Aorta (tissue), 5 donors: ENCODE data around the gene OPTC. TPM values are rescaled to one million over a fixed set of nuclear protein-coding genes. Genes with fewer than 3 reads are reported as not detected.

Source experiments
- ATAC-seq: fragments of 200-7000 bp; cut with Tn5 transposase; one replicate; pipeline ENCODE4 v1.9.1; 2022; ENCODE audit warnings: moderate library complexity; ENCODE audit not compliant: low FRiP score
- DNase-seq, 2 donors: peaks; one replicate each; pipeline ENCODE4 v3.0.0-alpha.2; 2020
- H3K27ac ChIP-seq, 2 donors: one replicate each; pipeline ENCODE4 v1.5.1; 2013; ENCODE audit warnings: low read length in 2 of 2, mild to moderate bottlenecking in 2 of 2, moderate library complexity in 2 of 2, control low read depth in 1 of 2, inconsistent platforms in 1 of 2, low read depth in 1 of 2
- H3K27me3 ChIP-seq, 2 donors: one replicate each; pipeline ENCODE4 v1.6.1; 2013; ENCODE audit warnings: control low read depth in 1 of 2, low read length in 1 of 2, mild to moderate bottlenecking in 1 of 2, moderate library complexity in 1 of 2; ENCODE audit not compliant: insufficient read depth in 2 of 2, control insufficient read depth in 1 of 2
- H3K36me3 ChIP-seq, 2 donors: one replicate each; pipeline ENCODE4 v1.6.1; 2013; ENCODE audit warnings: control low read depth in 1 of 2, low read length in 1 of 2, mild to moderate bottlenecking in 1 of 2; ENCODE audit not compliant: insufficient read depth in 2 of 2, control insufficient read depth in 1 of 2
- H3K4me1 ChIP-seq, 2 donors: one replicate each; pipeline ENCODE4 v1.6.1; 2013; ENCODE audit warnings: low read length in 2 of 2, control low read depth in 1 of 2, mild to moderate bottlenecking in 1 of 2, moderate library complexity in 1 of 2; ENCODE audit not compliant: insufficient read depth in 2 of 2, control insufficient read depth in 1 of 2
- H3K4me3 ChIP-seq, 2 donors: one replicate each; pipeline ENCODE4 v1.5.1; 2013; ENCODE audit warnings: low read length in 2 of 2, control low read depth in 1 of 2, mild to moderate bottlenecking in 1 of 2
- H3K9me3 ChIP-seq: one replicate; pipeline ENCODE4 v1.6.1; 2013; ENCODE audit warnings: mild to moderate bottlenecking, low read length; ENCODE audit not compliant: control insufficient read depth
- WGBS, 2 donors: extraction: QIAGEN DNeasy Blood & Tissue Kit; methylation state at CpG; one replicate each; pipeline ENCODE4 v1.1.7; 2013; 5-methylcytosine and 5-hydroxymethylcytosine counted together
- intact Hi-C, 2 donors: fragments of 100-400 bp; cut with DNase I; formaldehyde crosslinking; loops; one replicate each; pipeline versions ENCODE4 v1.14.2 to v1.15.0; 2022
- polyA plus RNA-seq, 2 donors: library from polyadenylated mRNA; stranded (reverse); fragments of 200-250 nt; gene quantifications; one replicate each; pipeline ENCODE4 v1.2.3, GENCODE V29; 2013
- total RNA-seq, 2 donors: library from RNA; stranded (reverse); fragmentation: NEBNext Ultra II Directional; extraction: Animal tissue kit (Norgen Biotek cat#: 25700); gene quantifications; one replicate each; pipeline ENCODE4 v1.2.1, GENCODE V29; 2021
- donor health status: healthy with polysubstance abuse.
- donor health status: Bipolar disorder and iron deficiency.
- donor health status: DM: no; HTN: no; CAD: no.
- donor health status: DM: no; HTN: no; CAD: no.
- donor health status: DM: yes; HTN: yes; CAD: no.

Gene OPTC
- total and polyA plus RNA-seq, 4 donors = 0.56 TPM; not detected in 3

DNA sequence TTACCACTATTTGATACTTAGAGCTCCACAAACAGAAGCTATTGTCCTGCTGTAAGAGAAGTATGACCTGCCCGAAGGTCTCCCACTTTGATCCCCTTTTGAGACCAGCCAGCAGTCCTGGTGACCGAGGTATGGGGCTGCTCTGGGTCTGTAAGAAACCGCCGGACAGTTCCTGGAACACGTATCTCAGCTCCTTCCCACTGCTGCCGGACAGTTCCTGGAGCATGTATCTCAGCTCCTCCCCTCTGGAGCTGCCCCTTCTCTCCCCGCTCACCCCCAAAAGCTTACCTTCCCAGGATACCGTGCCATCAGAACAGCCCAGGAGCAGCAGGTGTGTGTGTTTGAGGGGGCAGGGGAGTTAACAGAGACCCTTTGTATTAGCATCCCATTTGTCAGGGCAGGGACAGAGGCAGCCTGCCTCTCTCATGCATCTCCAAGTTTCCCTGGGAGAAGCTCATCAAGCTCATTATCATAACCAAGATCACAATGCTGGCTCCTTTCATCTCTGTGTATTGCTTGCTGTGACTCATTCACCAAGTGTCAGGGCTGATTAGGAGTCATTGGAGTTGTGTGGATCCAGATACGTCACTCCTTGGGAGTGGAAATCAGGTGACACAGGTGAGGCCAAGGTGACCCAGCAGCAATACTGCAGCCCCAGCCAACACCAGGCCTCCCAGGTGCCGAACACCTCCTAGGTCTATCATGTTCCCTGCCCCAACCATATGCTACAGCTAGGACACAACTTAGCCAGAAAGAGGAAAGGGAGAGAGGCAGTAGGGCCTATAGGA is 25.3 kb downstream of the OPTC start:
- ATAC-seq (no peak), DNase-seq (peak in 1 of 2 donors; percentile 33)
- Histone ChIP-seq H3K4me3 (no peak overlapping the region), H3K27me3 (no peaks in the 10 kb centered on the region), H3K27ac (no peak overlapping the region), H3K36me3 (no peaks in the 10 kb centered on the region), H3K4me1 (no peaks in the 10 kb centered on the region), H3K9me3 (no peaks in the 10 kb centered on the region)
- 94 to 95% methylated on average over 10 of the region's 10 CpGs for whole genome bisulfite sequencing, 2 donors
- intact Hi-C loops = no loop called here

DNA sequence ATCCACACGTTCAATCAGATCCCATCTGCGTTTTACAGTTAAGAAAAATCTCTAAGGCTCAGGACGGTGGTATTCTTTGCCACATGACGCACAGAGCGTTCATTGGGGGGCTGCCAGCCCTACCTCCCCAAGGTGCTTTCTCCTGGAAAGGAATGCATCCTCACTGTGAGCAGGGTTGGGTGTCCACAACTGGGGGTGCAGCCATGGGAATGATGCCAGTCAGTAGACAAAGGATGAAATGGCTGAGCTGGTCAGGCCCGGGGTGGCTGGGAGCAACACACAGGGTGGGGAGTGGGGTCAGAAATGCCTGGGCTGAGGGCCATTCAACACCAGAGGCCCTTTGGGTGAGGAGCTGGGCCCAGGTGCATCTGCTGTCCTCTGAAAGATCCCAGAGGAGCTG is 25.9 kb downstream of the OPTC start:
- Histone ChIP-seq H3K4me3 (no peak overlapping the region), H3K4me1 (no peaks in the 10 kb centered on the region), H3K27ac (no peak overlapping the region), H3K9me3 (no peaks in the 10 kb centered on the region), H3K27me3 (no peaks in the 10 kb centered on the region), H3K36me3 (no peaks in the 10 kb centered on the region)
- DNase-seq (peak in 1 of 2 donors; percentile 61), ATAC-seq (no peak)
- intact Hi-C loops = no loop called here
- WGBS, 2 donors = 90 to 91% methylated on average over 6 of the region's 6 CpGs

DNA sequence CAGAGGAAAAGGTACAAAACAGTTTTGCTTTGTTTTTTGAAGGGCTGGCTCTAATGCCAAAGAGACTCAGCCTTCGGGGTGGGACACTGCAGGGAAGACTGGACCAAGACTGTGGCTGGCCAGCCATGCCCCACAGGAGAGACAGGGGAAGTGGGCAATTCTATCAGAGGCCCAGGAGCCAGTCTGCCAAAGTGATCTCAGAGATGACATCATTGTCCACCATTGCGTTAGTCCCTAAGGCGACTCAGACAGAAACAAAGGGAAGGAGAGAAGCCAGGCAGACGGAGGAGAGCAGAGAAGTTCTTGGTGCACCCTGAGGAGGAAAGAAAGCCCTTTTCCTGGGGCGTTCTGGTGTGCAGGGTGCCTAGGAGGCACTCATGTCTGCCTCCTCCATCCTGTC is 26.4 kb downstream of the OPTC start:
- ATAC-seq (no peak), DNase-seq (peak in 1 of 2 donors; percentile 59)
- Histone ChIP-seq H3K27ac (no peak overlapping the region), H3K4me3 (no peak overlapping the region), H3K4me1 (no peaks in the 10 kb centered on the region), H3K9me3 (no peaks in the 10 kb centered on the region), H3K27me3 (no peaks in the 10 kb centered on the region), H3K36me3 (no peaks in the 10 kb centered on the region)
- intact Hi-C loops = no loop called here
- 18 to 23% methylated on average over 5 of the region's 5 CpGs for WGBS, 2 donors

DNA sequence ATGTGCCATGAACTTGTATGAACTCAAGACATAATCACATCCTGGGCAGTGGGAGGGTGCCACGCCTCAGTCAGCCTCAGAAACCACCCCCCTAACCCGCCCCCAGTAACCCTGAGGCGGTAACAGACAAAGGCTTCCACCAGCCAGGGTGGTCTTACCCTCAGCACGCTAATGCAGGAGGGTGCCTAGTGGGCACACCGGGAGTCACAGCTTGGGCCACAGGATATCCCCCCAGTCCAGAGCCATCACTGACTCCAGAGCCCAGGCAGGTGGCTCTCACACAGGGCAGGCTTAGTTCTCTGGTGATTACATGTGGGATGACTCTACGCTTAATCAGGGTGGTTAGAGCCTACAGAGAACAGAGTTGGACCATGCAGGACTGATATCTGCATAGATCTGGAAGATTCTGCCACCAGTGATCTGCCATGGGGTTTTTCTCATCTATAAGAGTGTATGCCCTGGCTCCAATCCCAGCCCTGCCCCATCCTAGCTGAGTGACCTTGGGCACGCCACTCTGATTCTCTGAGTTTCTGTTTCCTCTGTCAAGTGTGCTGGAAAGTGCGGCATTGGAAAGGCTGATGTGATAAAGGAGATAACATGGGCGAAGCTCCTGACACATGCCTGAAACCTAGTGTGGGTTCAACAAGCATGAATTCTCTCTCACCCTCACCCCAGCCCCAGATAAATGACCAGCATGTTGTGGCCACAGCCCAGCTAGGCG is 27.3 kb downstream of the OPTC start:
- Histone ChIP-seq H3K27ac (no peak overlapping the region), H3K4me1 (no peaks in the 10 kb centered on the region), H3K36me3 (no peaks in the 10 kb centered on the region), H3K27me3 (no peaks in the 10 kb centered on the region), H3K4me3 (no peak overlapping the region), H3K9me3 (no peaks in the 10 kb centered on the region)
- intact Hi-C loops = no loop called here
- no peak for DNase-seq
- no peak for ATAC-seq
- WGBS, 2 donors = 72 to 82% methylated on average over 10 of the region's 10 CpGs

DNA sequence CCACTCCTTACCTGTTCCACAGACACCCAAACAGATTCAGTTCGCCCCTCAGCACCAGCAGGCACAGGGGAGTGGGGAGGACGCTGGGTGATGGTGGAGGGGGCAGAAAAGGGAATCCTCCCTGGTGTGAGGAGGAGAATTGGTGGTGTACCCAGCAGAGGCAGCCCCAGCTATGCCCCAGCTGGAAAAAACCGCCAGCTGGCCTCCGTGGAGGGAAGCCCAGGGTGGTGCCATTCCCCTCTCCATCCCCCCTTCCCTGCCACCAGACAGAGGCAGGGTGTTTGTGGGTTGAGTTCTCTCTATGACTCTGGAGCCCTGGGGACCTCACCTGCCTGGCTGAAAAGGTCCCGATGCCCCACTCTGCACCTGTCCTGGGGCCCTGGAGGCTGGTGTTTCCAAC is 27.9 kb downstream of the OPTC start:
- no peak overlapping the region for H3K4me3 ChIP-seq
- 69 to 88% methylated on average over 4 to 5 of the region's 5 CpGs for WGBS, 2 donors
- no peak overlapping the region for H3K27ac ChIP-seq
- H3K27me3 ChIP-seq = no peaks in the 10 kb centered on the region
- ATAC-seq = no peak
- H3K4me1 ChIP-seq = no peaks in the 10 kb centered on the region
- intact Hi-C loops = no loop called here
- no peaks in the 10 kb centered on the region for H3K9me3 ChIP-seq
- DNase-seq = no peak
- no peaks in the 10 kb centered on the region for H3K36me3 ChIP-seq

DNA sequence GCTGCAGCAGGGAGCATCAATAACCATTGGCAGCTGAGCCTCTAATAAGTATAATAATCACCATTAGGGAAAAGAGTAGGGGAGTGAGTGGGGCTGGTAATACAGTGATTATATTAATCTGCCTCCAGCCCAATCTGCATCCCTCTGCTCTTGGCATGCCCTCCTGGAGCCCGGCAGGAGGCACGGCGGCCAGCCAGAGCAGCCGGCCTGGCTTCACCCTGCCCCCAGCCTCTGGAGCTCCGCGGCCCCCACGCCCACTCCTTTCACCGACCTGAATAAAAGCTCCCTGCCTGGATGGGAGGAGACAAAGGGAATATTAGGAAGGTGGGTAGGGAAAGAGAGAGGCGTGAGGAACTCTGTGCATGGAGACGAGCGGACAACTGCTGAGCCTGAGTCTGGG is 28.3 kb downstream of the OPTC start:
- DNase-seq = no peak
- 19 to 24% methylated on average over 11 of the region's 11 CpGs for WGBS, 2 donors
- Histone ChIP-seq H3K27me3 (no peaks in the 10 kb centered on the region), H3K4me1 (no peaks in the 10 kb centered on the region), H3K36me3 (no peaks in the 10 kb centered on the region), H3K4me3 (no peak overlapping the region), H3K27ac (no peak overlapping the region), H3K9me3 (no peaks in the 10 kb centered on the region)
- intact Hi-C loops = no loop called here
- no peak for ATAC-seq

DNA sequence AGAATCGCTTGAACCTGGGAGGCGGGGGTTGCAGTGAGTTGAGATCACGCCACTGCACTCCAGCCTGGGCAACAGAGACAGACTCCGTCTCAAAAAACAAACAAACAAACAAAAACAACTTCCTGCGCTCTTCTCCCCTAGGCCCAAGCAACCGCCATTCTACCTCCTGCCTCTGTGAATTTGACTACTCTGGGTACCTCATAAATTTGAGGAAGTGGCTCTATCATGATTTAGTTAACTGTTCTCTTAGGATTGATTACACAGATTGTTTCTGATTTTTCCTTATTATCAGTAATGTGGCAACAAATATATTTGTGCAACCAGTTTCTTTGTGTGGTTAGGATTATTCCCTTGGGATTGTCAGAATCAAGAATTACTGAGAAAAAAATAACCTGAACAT is 29.7 kb downstream of the OPTC start:
- no peaks in the 10 kb centered on the region for H3K36me3 ChIP-seq
- DNase-seq = no peak
- intact Hi-C loops = no loop called here
- H3K27me3 ChIP-seq = no peaks in the 10 kb centered on the region
- H3K4me3 ChIP-seq = no peak overlapping the region
- no peak overlapping the region for H3K27ac ChIP-seq
- no peak for ATAC-seq
- H3K4me1 ChIP-seq = no peaks in the 10 kb centered on the region
- WGBS, 2 donors = 93% methylated on average over 6 of the region's 6 CpGs
- H3K9me3 ChIP-seq = no peaks in the 10 kb centered on the region

DNA sequence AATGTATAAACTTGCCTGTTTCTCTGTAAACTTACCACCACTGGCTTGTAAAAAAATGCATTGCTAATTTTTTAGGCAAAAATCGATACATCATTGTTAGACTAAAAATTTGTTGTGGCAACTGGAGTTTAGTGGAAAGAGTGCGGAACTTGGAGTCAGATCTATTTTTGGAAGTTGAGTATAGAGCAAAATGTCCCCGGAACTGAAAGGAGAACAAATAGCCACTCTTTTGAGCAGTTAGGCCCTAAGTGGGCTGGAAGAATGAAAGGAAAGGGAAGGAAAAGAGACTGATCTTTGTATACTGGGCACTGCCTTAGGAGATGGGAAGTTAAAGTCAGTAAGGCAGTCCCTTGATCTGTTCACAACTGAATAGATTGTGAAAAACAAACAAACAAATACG is 30.2 kb downstream of the OPTC start:
- H3K36me3 ChIP-seq = no peaks in the 10 kb centered on the region
- ATAC-seq = no peak

DNA sequence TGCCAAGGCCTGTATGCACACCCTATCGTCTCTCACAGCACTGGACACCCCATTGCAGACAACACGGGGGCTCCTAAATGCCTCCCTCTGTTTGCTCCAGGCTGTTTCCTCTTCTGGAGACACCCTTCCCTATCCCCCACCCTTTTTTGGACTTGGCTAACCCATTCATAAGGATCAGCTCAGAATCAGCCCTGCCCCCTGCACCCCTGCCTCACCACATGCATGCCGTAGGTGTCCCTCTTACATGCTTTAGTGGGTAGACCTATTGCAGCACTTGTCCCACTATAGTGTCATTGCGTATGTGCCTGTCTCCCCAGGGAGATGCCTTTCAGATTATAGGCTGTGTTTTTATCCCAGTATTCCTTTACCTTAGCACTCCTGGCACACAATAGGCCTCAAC is 30.9 kb downstream of the OPTC start:
- Histone ChIP-seq H3K27ac (no peak overlapping the region), H3K36me3 (no peaks in the 10 kb centered on the region), H3K27me3 (no peaks in the 10 kb centered on the region), H3K4me1 (no peaks in the 10 kb centered on the region), H3K9me3 (no peaks in the 10 kb centered on the region), H3K4me3 (no peak overlapping the region)
- no peak for DNase-seq
- 84 to 87% methylated on average over 4 of the region's 4 CpGs for WGBS, 2 donors
- intact Hi-C loops = no loop called here
- ATAC-seq = no peak

More for the DNA sequence above, 30.2 kb downstream of the OPTC start:
- WGBS, 2 donors = 27 to 28% methylated on average over 4 of the region's 4 CpGs
- no peak for DNase-seq
- Histone ChIP-seq H3K4me3 (no peak overlapping the region), H3K9me3 (no peaks in the 10 kb centered on the region), H3K27ac (no peak overlapping the region), H3K4me1 (no peaks in the 10 kb centered on the region), H3K27me3 (no peaks in the 10 kb centered on the region)
- intact Hi-C loops = no loop called here
